HepG2 (cell line): Measurements from ENCODE around the gene PLA2R1. TPM values are rescaled to one million over a fixed set of nuclear protein-coding genes. Genes with fewer than 3 reads are reported as not detected.

Source experiments
- FOXP4 ChIP-seq: sonication (generic); formaldehyde crosslinking; IDR thresholded peaks from 2 replicates; pipeline ENCODE4 v1.4.0; 2020; ENCODE audit warnings: missing genetic modification reagents
- KIAA2018 ChIP-seq: sonication (generic); formaldehyde crosslinking; IDR thresholded peaks from 2 replicates; pipeline ENCODE4 v1.5.0; 2020; ENCODE audit warnings: mild to moderate bottlenecking, missing genetic modification reagents, borderline replicate concordance
- PAF1 ChIP-seq: IDR thresholded peaks from 2 replicates; pipeline ENCODE4 v1.6.1; 2016; ENCODE audit warnings: missing genetic modification reagents, missing compliant biosample characterization
- SNAI1 ChIP-seq: sonication (generic); formaldehyde crosslinking; IDR thresholded peaks from 2 replicates; pipeline ENCODE4 v1.5.0; 2020; ENCODE audit warnings: mild to moderate bottlenecking, missing genetic modification reagents, borderline replicate concordance
- TBX2 ChIP-seq: sonication (generic); formaldehyde crosslinking; IDR thresholded peaks from 2 replicates; pipeline ENCODE4 v1.5.0; 2020; ENCODE audit warnings: missing genetic modification reagents, mild to moderate bottlenecking, borderline replicate concordance
- THAP11 ChIP-seq: IDR thresholded peaks from 2 replicates; pipeline ENCODE4 v1.6.1; 2016; ENCODE audit warnings: missing biosample characterization, missing genetic modification reagents
- ZBTB7A ChIP-seq: sonication (generic); formaldehyde crosslinking; IDR thresholded peaks from 2 replicates; pipeline ENCODE4 v1.8.0; 2022; ENCODE audit warnings: mild to moderate bottlenecking, missing genetic modification reagents
- ZNF205 ChIP-seq: IDR thresholded peaks from 2 replicates; pipeline ENCODE4 v1.6.1; 2018; ENCODE audit warnings: missing biosample characterization, missing genetic modification reagents
- ZNF256 ChIP-seq: sonication (generic); formaldehyde crosslinking; conservative IDR thresholded peaks from 2 replicates; pipeline ENCODE4 v1.4.0; 2020; ENCODE audit warnings: missing genetic modification reagents
- ZNF564 ChIP-seq: sonication (generic); formaldehyde crosslinking; IDR thresholded peaks from 2 replicates; pipeline ENCODE4 v1.8.1; 2023; ENCODE audit warnings: mild to moderate bottlenecking, missing genetic modification reagents
- polyA plus RNA-seq, 8 experiments: library from polyadenylated mRNA; depleted of rRNA in 3 of 8; stranded (reverse) in 7 of 8; unstranded in 1 of 8; fragments of >200 nt; fragmentation: Illumina TruSeq in 4 of 8; extraction: Trizol in 4 of 8; gene quantifications; 2 replicates each; pipeline versions ENCODE4 v1.2.1 to v1.2.3, GENCODE V29; 2011 to 2016; ENCODE audit warnings: low read depth in 4 of 8, missing spikeins in 1 of 8, mixed read lengths in 1 of 8; ENCODE audit not compliant: insufficient read depth in 1 of 8
- total RNA-seq, 5 experiments: library from RNA; depleted of rRNA; stranded (reverse); fragments of >200 nt; fragmentation: Illumina TruSeq; extraction: Trizol; gene quantifications; 2 replicates each; pipeline ENCODE4 v1.2.3, GENCODE V29; 2016; ENCODE audit warnings: low read depth in 1 of 5

Gene PLA2R1
- total and polyA plus RNA-seq, 2 of the 13 experiments (the other 11 are each of a cell fraction or from before 2014, with no cell fraction given): not detected

- TF ChIP-seq KIAA2018 (CRISPR knock-in tag) (no peak), FOXP4 (no peak), ZNF205 (CRISPR knock-in tag) (peak; percentile 72; the same call in 1 of the 2 replicates), PAF1 (CRISPR knock-in tag) (no peak), TBX2 (CRISPR knock-in tag) (peak; percentile 22; the same call in 1 of the 2 replicates), ZNF256 (CRISPR knock-in tag) (no peak), ZNF564 (CRISPR knock-in tag) (no peak), ZBTB7A (no peak), THAP11 (CRISPR knock-in tag) (peak; percentile 53; the same call in 1 of the 2 replicates), SNAI1 (CRISPR knock-in tag) (no peak)
Observed at GRCh38 chr2:159921752-159922404, 140.5 kb downstream of the PLA2R1 start (continued).
